ENCODE data around the gene BICRA. TPM values are rescaled to one million over a fixed set of nuclear protein-coding genes. Genes with fewer than 3 reads are reported as not detected.
"Not testable (repeated sequence)": the region's sequence is repeated elsewhere in the genome, so short reads cannot be mapped to it uniquely, and the experiment has no call there.

BICRA gene
- total and polyA plus RNA-seq, 2 donors = 5.9 to 10.9 TPM

DNA sequence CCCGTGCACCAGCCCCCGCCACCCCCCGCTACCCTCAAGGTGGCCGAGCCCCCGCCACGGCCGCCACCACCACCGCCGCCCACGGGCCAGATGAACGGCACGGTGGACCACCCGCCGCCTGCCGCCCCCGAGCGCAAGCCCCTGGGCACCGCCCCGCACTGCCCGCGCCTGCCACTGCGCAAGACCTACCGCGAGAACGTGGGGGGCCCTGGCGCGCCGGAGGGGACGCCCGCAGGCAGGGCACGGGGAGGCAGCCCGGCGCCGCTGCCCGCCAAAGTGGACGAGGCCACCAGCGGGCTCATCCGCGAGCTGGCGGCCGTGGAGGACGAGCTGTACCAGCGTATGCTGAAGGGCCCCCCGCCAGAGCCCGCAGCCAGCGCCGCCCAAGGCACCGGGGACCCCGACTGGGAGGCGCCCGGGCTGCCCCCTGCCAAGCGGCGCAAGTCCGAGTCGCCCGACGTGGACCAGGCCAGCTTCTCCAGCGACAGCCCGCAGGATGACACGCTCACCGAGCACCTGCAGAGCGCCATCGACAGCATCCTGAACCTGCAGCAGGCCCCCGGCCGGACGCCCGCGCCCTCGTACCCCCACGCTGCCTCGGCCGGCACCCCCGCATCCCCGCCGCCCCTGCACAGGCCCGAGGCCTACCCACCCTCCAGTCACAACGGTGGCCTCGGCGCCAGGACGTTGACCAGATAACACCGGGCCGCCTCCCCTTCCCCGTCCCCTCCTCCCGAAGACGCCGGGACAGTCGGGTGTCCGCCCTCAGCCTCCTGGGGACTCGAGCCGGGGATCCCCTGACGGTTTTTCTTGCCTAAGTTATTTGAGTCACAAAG, 93.0 kb downstream of the BICRA start:
- DNase-seq (ENCODE audit: extremely low spot score) = no peak
- Histone ChIP-seq H3K4me1 (ENCODE audit: insufficient read depth) (no peaks in the 10 kb centered on the region), H3K27ac (ENCODE audit: low read depth) (no peak overlapping the region), H3K36me3 (ENCODE audit: insufficient read depth) (peaks cover 3% of the 10 kb centered on the region), H3K4me3 (ENCODE audit: low read depth, low read length) (no peak overlapping the region)
- 94% methylated on average over 91 of the region's 91 CpGs for WGBS

DNA sequence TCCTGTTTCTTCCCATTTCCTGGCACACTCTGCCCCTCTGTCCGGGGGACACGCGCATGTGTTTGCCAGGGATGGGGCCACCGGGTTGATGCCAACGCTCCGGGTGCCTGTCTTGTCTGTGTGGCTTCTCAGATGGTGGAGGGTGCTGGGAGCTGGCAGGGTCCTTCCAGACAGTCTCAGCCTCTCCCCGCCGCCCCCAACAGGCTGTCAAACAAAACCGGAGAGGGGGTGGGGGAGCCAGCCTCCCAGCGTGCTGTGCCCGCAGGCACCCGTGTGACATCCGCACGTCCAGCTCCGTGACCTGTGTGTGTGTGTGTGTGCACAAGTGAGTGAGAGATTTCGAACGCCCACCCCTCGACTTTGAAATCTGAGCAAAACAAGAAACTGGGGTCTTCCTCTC, 93.7 kb downstream of the BICRA start:
- H3K36me3 ChIP-seq (ENCODE audit: insufficient read depth) = peaks cover 3% of the 10 kb centered on the region
- H3K4me3 ChIP-seq (ENCODE audit: low read depth, low read length) = no peak overlapping the region
- 84% methylated on average over 18 of the region's 18 CpGs for WGBS
- no peaks in the 10 kb centered on the region for H3K4me1 ChIP-seq (ENCODE audit: insufficient read depth)
- DNase-seq (ENCODE audit: extremely low spot score) = no peak
- no peak overlapping the region for H3K27ac ChIP-seq (ENCODE audit: low read depth)

DNA sequence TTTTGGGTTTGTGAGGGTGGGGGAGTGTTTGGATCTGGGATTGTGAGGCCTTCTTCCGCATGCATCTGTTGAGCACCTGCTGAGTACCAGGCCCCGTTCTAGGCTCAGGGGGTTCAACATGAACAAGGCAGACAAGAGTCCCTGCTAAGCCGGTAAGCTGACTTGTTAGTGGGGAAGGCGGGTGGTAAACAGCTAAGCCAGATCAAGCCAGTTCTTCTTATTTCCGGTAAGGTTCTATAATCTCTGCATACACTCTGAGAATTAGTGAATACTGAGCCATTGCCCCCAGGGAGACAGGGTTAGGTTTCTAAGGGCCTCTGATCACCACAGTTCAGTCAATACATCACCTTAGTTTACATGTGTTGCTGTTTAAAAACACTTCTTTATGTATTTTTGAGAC, 94.4 kb downstream of the BICRA start:
- DNase-seq (ENCODE audit: extremely low spot score) = no peak
- Histone ChIP-seq H3K4me1 (ENCODE audit: insufficient read depth) (no peaks in the 10 kb centered on the region), H3K36me3 (ENCODE audit: insufficient read depth) (peaks cover 3% of the 10 kb centered on the region), H3K4me3 (ENCODE audit: low read depth, low read length) (no peak overlapping the region), H3K27ac (ENCODE audit: low read depth) (no peak overlapping the region)
- WGBS = 91% methylated on average over 5 of the region's 5 CpGs

DNA sequence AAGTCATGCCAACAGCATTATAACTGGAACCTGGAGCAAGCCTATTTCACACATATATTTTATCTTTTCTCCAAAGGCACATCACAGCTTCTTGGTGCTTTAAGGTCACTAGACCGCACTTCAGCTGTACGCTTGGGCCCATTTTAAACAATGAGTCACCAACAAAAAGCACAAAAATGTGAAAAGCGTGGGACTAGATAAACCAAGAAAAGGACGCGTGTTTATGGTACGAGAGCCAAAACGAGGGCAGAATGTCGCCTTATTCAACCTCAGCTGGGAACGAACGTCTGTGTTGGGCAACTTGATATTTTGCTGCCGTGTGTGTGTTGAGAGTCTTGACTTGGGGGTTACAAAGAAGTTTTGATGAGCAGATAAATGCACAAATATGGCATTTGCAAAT, 95.1 kb downstream of the BICRA start:
- DNase-seq (ENCODE audit: extremely low spot score) = no peak
- H3K27ac ChIP-seq (ENCODE audit: low read depth) = no peak overlapping the region
- no peak overlapping the region for H3K4me3 ChIP-seq (ENCODE audit: low read depth, low read length)
- H3K36me3 ChIP-seq (ENCODE audit: insufficient read depth) = peaks cover 3% of the 10 kb centered on the region
- 63% methylated on average over 11 of the region's 11 CpGs for WGBS
- no peaks in the 10 kb centered on the region for H3K4me1 ChIP-seq (ENCODE audit: insufficient read depth)

DNA sequence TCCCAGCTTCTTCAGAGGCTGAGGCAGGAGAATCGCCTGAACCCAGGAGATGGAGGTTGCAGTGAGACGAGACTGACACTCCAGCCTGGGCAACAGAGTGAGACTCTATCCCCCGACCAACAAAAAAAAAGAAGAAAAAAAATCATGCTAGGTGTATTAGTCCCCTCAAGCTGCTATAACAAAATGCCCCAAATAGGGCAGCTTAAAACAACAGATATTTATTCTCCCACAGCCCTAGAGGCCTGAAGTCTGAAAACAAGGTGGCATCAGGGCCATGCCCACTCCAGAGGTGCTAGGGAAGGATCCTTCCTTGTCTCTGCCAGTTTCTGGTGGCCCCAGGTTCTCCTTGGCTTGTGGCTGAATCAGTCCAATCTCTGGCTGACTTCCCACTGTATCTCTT, 95.7 kb downstream of the BICRA start:
- no peaks in the 10 kb centered on the region for H3K4me1 ChIP-seq (ENCODE audit: insufficient read depth)
- H3K4me3 ChIP-seq (ENCODE audit: low read depth, low read length) = no peak overlapping the region
- peaks cover 3% of the 10 kb centered on the region for H3K36me3 ChIP-seq (ENCODE audit: insufficient read depth)
- H3K27ac ChIP-seq (ENCODE audit: low read depth) = no peak overlapping the region
- no peak for DNase-seq (ENCODE audit: extremely low spot score)
- 98% methylated on average over 3 of the region's 3 CpGs for WGBS

DNA sequence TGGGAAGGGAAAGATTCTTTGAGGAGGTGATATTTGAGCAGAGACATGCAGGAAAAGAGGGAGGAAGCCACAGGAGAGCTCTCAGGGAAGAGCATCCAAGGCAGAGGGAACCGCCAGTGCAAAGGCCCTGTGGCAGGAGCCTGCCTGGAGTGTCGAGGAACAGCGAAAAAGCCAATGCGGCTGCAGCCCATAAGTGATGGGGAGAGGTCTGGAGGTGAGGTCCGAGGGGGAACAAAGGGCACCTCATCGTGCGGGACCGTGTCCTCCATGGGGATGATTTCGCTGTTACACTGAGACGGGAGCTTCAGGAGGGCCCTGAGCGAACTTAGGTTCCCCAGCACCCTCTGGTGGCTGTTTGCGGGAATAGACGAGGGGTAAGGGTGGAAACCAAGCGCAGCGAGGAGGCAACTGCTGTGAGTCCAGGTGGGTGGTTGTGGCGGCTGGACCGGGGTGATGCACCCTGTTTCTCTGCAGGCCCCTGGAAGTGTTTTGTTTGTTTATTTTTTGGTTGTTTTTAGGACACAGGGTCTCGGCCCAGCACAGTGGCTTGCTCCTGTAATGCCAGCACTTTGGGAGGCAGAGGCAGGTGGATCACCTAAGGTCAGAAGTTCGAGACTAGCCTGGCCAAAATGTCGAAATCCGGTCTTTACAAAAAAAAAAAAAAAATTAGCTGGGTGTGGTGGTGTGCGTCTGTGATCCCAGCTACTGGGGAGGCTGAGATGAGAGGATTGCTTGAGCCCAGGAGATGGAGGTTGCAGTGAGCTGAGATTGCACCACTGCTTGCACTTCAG, 98.4 kb downstream of the BICRA start:
- DNase-seq (ENCODE audit: extremely low spot score) = no peak
- H3K36me3 ChIP-seq (ENCODE audit: insufficient read depth) = no peaks in the 10 kb centered on the region
- no peak overlapping the region for H3K27ac ChIP-seq (ENCODE audit: low read depth)
- H3K4me1 ChIP-seq (ENCODE audit: insufficient read depth) = no peaks in the 10 kb centered on the region
- WGBS = 25% methylated on average over 22 of the region's 22 CpGs
- H3K4me3 ChIP-seq (ENCODE audit: low read depth, low read length) = no peak overlapping the region

DNA sequence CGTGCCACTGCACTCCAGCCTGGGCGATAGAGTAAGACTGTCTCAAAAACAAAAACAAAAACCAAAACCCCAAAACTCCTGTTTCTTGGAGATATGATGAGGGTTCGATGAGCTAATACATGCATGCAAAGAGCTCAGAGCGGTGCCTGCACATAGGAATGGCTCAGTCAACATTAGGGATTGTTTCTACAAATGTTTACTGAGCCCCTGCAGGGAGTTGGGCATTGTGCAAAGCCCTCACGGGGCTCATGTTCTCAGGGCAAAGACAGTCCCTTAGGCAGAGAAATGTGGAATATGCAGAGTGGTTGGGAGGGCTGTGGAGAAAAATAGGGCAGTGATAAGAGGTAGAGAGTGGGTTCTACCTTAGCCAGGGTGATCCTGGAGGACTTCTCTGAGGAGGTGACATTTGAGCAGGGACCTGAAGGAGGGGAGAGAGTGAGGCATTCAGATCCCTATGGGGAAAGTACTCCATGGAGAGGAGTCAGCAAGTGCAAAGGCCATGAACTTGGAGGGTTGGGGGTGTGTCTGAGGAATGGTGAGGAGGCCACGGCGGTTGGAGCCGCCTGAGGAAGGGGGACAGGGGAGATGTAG, 102.8 kb downstream of the BICRA start:
- Histone ChIP-seq H3K4me1 (ENCODE audit: insufficient read depth) (no peaks in the 10 kb centered on the region), H3K4me3 (ENCODE audit: low read depth, low read length) (no peak overlapping the region), H3K36me3 (ENCODE audit: insufficient read depth) (no peaks in the 10 kb centered on the region), H3K27ac (ENCODE audit: low read depth) (no peak overlapping the region)
- no peak for DNase-seq (ENCODE audit: extremely low spot score)
- WGBS = 85% methylated on average over 8 of the region's 8 CpGs

DNA sequence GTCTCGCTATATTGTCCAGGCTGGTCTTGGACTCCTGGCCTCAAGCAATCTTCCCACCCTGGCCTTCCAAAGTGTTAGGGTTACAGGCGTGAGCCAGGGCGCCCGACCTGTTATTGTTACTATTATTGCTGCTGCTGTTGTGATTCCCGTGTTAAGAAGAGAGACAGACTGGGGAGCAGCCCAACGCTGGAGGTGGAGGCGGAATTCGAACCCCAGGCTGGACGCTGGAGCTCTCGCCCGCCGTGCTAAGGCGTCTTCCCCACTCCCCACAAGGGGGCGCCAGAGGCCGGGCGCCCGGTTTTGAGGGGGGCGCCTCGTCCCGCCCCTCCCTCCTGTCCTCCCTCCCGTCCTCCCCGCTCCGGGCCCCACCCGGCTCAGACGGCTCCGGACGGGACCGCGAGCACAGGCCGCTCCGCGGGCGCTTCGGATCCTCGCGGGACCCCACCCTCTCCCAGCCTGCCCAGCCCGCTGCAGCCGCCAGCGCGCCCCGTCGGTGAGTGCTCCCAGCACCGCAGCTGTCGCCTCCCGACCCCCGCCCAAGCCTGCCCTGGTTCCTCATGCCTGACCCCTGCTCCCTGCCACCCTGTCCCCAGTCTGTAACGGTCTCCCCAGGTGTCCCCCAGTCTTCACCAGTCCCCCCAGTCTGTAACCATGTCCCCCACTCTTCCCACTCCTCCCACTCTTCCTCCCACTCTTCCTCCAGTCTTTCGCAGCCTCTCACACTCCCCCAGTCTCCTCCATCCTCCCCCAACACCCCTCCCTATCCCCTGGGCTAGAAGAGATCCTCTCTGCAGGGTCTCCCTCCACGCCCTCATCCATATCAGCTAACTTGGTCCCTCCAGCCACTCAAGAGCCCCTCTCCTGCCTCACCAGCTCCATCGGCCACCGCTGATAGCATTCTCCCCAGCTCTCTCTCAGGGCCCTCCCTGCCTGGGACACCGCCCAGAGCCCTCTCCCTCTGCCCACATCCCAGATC, 104.4 kb downstream of the BICRA start, which contains the start of gene EHD2:
TSS of gene EHD2 (plus strand) at position 377 of the 976 bp plus-strand sequence. CDS start 3,191 bp downstream, outside the sequence.
- no peak for DNase-seq (ENCODE audit: extremely low spot score)
- Histone ChIP-seq H3K4me1 (ENCODE audit: insufficient read depth) (no peaks in the 10 kb centered on the region), H3K36me3 (ENCODE audit: insufficient read depth) (no peaks in the 10 kb centered on the region), H3K27ac (ENCODE audit: low read depth) (peak within 1 kb of the TSS; percentile 86), H3K4me3 (ENCODE audit: low read depth, low read length) (peak within 1 kb of the TSS; percentile 80)
- WGBS = 4% methylated on average over 52 of the region's 52 CpGs

DNA sequence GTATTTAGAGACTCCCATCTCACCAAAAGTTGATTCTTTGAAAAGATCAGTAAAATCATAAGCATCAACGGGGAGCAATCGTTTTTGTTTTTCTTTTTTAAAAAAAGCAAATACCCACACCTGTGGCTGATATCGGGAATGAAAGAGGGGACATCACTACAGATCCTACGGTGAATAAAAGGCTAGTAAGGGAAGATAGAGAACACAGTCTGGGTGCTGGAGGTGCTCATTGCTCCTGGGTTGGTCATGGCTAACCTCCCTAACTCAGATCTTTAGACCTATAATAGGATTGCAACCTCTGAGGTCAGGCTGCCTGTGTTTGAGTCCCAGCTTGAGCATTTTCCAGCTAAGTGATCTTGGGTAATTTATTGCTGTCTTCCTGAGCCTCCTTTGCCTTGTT, 105.4 kb downstream of the BICRA start:
- no peak overlapping the region for H3K27ac ChIP-seq (ENCODE audit: low read depth)
- WGBS = 81% methylated on average over 4 of the region's 4 CpGs
- H3K36me3 ChIP-seq (ENCODE audit: insufficient read depth) = no peaks in the 10 kb centered on the region
- no peak for DNase-seq (ENCODE audit: extremely low spot score)
- H3K4me3 ChIP-seq (ENCODE audit: low read depth, low read length) = peak overlapping the region; percentile 80
- no peaks in the 10 kb centered on the region for H3K4me1 ChIP-seq (ENCODE audit: insufficient read depth)

DNA sequence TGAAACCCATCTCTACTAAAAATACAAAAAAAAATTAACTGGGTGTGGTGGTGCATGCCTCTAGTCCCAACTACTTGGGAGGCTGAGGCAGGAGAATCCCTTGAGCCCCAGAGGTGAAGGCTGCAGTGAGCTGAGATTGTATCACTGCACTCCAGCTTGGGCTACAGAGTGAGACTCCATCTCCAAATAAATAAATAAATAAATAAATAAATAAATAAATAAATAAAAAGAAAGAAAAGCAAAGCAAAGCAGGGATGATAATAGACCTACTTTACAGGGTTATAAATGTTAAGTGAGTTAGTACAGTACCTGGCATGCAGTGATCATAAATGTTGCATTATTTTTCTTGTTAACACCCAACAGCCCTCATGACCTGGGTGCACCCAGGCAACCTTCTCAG, 105.9 kb downstream of the BICRA start:
- not testable (repeated sequence) for H3K4me1 ChIP-seq (ENCODE audit: insufficient read depth); H3K4me3 ChIP-seq (ENCODE audit: low read depth, low read length); DNase-seq (ENCODE audit: extremely low spot score); H3K27ac ChIP-seq (ENCODE audit: low read depth); H3K36me3 ChIP-seq (ENCODE audit: insufficient read depth)

DNA sequence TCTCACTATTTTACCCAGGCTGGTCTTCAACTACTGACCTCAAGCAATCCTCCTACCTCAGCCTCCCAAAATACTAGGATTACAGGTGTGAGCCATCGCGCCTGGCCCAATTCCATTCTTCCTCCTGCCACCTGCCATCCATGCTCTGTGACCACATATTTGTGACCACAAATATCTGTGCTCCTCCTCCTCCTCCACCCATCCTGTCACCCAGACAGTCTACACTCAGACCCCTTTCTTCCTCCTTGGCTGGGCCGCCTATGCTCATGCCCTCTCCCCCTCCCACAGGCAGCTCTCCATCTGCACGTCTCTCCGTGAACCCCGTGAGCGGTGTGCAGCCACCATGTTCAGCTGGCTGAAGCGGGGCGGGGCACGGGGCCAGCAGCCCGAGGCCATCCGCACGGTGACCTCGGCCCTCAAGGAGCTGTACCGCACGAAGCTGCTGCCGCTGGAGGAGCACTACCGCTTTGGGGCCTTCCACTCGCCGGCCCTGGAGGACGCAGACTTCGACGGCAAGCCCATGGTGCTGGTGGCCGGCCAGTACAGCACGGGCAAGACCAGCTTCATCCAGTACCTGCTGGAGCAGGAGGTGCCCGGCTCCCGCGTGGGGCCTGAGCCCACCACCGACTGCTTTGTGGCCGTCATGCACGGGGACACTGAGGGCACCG, 107.5 kb downstream of the BICRA start:
- no peak for DNase-seq (ENCODE audit: extremely low spot score)
- Histone ChIP-seq H3K4me1 (ENCODE audit: insufficient read depth) (no peaks in the 10 kb centered on the region), H3K36me3 (ENCODE audit: insufficient read depth) (no peaks in the 10 kb centered on the region), H3K27ac (ENCODE audit: low read depth) (no peak overlapping the region), H3K4me3 (ENCODE audit: low read depth, low read length) (no peak overlapping the region)
- WGBS = 74% methylated on average over 32 of the region's 32 CpGs

DNA sequence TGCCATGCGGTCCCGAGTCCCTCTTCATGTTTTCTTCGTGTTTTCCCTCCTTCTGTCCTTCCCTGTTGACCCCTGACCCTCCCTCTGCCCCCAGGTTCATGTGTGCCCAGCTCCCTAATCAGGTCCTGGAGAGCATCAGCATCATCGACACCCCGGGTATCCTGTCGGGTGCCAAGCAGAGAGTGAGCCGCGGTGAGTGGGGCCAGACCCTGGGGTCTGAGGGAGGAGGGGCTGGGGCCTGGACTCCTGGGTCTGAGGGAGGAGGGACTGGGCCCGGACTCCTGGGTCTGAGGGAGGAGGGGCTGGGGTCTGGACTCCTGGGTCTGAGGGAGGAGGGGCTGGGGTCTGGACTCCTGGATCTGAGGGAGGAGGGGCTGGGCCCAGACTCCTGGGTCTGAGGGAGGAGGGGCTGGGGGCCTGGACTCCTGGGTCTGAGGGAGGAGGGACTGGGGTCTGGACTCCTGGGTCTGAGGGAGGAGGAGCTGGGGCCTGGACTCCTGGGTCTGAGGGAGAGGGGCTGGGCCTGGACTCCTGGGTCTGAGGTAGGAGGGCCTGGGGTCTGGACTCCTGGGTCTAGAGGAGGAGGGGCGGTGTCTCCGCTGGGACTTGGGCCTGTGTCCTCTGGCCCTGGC, 109.6 kb downstream of the BICRA start:
- H3K4me1 ChIP-seq (ENCODE audit: insufficient read depth); H3K4me3 ChIP-seq (ENCODE audit: low read depth, low read length); DNase-seq (ENCODE audit: extremely low spot score); H3K36me3 ChIP-seq (ENCODE audit: insufficient read depth): not testable (repeated sequence)
- 38% methylated on average over 11 of the region's 11 CpGs for WGBS
- H3K27ac ChIP-seq (ENCODE audit: low read depth) = peak overlapping the region; percentile 92
